CD4-positive, alpha-beta T cell (primary cell): ENCODE measurements around the gene NUDT17. TPM values are rescaled to one million over a fixed set of nuclear protein-coding genes. Genes with fewer than 3 reads are reported as not detected.
"Not testable (repeated sequence)": the region's sequence is repeated elsewhere in the genome, so short reads cannot be mapped to it uniquely, and the experiment has no call there.

ENCODE experiments used
- ATAC-seq: fragments of 200-7000 bp; cut with Tn5 transposase; one replicate; pipeline ENCODE4 v1.10.0; 2022; ENCODE audit warnings: mild to moderate bottlenecking; ENCODE audit not compliant: poor library complexity
- CTCF ChIA-PET: fragments of 350-600 bp; sonication (Branson Sonifier 250); formaldehyde crosslinking; loops from one replicate; lab custom pipeline; 2021; ENCODE audit warnings: antibody characterized with exemption, inconsistent platforms; lab: Charles Lee
- POLR2A ChIA-PET: fragments of 350-600 bp; sonication (Branson Sonifier 250); formaldehyde crosslinking; loops from one replicate; lab custom pipeline; 2021; ENCODE audit warnings: antibody characterized with exemption, inconsistent platforms; lab: Charles Lee
- DNase-seq, 14 experiments: peaks; one replicate each; pipeline ENCODE4 v3.0.0-alpha.2; 2013 to 2020; ENCODE audit warnings: mixed read lengths in 2 of 14
- H3K27ac ChIP-seq, 2 donors: one replicate each; pipeline versions ENCODE4 v1.5.1 to v1.7.0; 2013; ENCODE audit warnings: low read length in 2 of 2, low read depth in 1 of 2, mild to moderate bottlenecking in 1 of 2
- H3K27me3 ChIP-seq, 2 experiments: 1 replicate in 1 of 2; 2 replicates in 1 of 2; pipeline versions ENCODE4 v1.6.1 to v1.7.0; 2013; ENCODE audit warnings: low read length in 2 of 2, control low read depth in 1 of 2, mild to moderate bottlenecking in 1 of 2, moderate library complexity in 1 of 2; ENCODE audit not compliant: insufficient read depth in 2 of 2, control insufficient read depth in 1 of 2
- H3K36me3 ChIP-seq: one replicate; pipeline ENCODE4 v1.6.1; 2013; ENCODE audit warnings: low read length, control low read depth; ENCODE audit not compliant: insufficient read depth
- H3K4me1 ChIP-seq: one replicate; pipeline ENCODE4 v1.6.1; 2013; ENCODE audit warnings: low read length, control low read depth; ENCODE audit not compliant: insufficient read depth
- H3K4me3 ChIP-seq: one replicate; pipeline ENCODE4 v1.5.1; 2013; ENCODE audit warnings: mild to moderate bottlenecking, low read length, moderate library complexity
- H3K9me3 ChIP-seq, 2 experiments: 1 replicate in 1 of 2; 2 replicates in 1 of 2; pipeline versions ENCODE4 v1.6.1 to v1.7.0; 2013; ENCODE audit warnings: low read length in 2 of 2, mild to moderate bottlenecking in 2 of 2, control low read depth in 1 of 2, moderate library complexity in 1 of 2; ENCODE audit not compliant: control insufficient read depth in 1 of 2, insufficient read depth in 1 of 2
- H3K27ac Mint-ChIP-seq: one replicate; pipeline ENCODE4 v1.8.0; 2020; ENCODE audit warnings: mixed read lengths
- H3K27me3 Mint-ChIP-seq: one replicate; pipeline ENCODE4 v1.8.0; 2021; ENCODE audit warnings: mixed read lengths
- H3K36me3 Mint-ChIP-seq: one replicate; pipeline ENCODE4 v1.8.0; 2021; ENCODE audit warnings: low read depth, mixed read lengths
- H3K4me1 Mint-ChIP-seq: one replicate; pipeline ENCODE4 v1.8.0; 2021; ENCODE audit warnings: low read depth, mixed read lengths
- H3K4me3 Mint-ChIP-seq: one replicate; pipeline ENCODE4 v1.8.0; 2020; ENCODE audit warnings: mild to moderate bottlenecking, mixed read lengths
- H3K9me3 Mint-ChIP-seq: one replicate; pipeline ENCODE4 v1.8.0; 2020; ENCODE audit warnings: mixed read lengths
- CTCF ChIP-seq: fragments of 200-600 bp; IDR thresholded peaks from one replicate; pipeline ENCODE4 v1.8.0; 2022; ENCODE audit warnings: antibody characterized with exemption, mild to moderate bottlenecking
- intact Hi-C, 2 experiments: fragments of 100-400 bp; cut with DNase I in 1 of 2; cut with micrococcal nuclease in 1 of 2; formaldehyde crosslinking; loops; one replicate each; pipeline versions ENCODE4 v1.15.1 to v1.9.0; 2023 to 2025; cut with DNase I, micrococcal nuclease
- total RNA-seq, 174 experiments: library from RNA in 2 of 174; stranded (reverse) in 2 of 174; gene quantifications; one replicate each; pipeline ENCODE4 v1.2.3 and lab custom pipeline; 2021 to 2026

The NUDT17 gene
- total RNA-seq, 2 experiments from 2014 or later: 1.6 to 2.8 TPM

DNA sequence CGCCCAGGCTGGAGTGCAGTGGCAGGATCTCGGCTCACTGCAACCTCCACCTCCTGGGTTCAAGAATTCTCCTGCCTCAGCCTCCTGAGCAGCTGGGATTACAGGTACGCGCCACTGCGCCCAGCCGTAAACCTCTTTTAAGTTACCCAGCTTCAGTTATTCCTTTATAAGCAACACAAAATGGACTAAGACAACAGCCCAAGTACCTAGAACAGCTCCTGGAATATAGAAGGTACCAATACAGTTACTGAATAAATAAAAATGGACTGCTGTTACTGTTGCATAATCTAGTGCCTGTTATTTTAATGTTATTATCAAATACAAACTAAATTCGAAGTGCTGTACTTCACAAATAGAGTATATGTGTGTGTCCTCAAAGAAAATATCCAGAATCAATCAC is 38.6 kb upstream of the NUDT17 start:
- Mint-ChIP-seq H3K4me3 (no peak overlapping the region), H3K36me3 (no peaks in the 10 kb centered on the region), H3K4me1 (peaks cover 50% of the 10 kb centered on the region), H3K27me3 (no peaks in the 10 kb centered on the region), H3K9me3 (no peaks in the 10 kb centered on the region), H3K27ac (no peak overlapping the region)
- ATAC-seq (no peak), DNase-seq (no peak)
- CTCF ChIA-PET: no interaction called here
- Histone ChIP-seq H3K4me3 (no peak overlapping the region), H3K27me3 (no peaks in the 10 kb centered on the region), H3K9me3 (no peaks in the 10 kb centered on the region), H3K4me1 (no peaks in the 10 kb centered on the region), H3K36me3 (peaks cover 3% of the 10 kb centered on the region), H3K27ac (no peak overlapping the region)
- intact Hi-C loops: no loop called here
- POLR2A ChIA-PET: no interaction called here
- TF ChIP-seq CTCF: no peak

- H3K9me3 Mint-ChIP-seq, CTCF ChIA-PET, POLR2A ChIA-PET, H3K27me3 Mint-ChIP-seq, DNase-seq, H3K27ac ChIP-seq, H3K36me3 ChIP-seq, ATAC-seq, H3K4me3 ChIP-seq, H3K27me3 ChIP-seq, H3K9me3 ChIP-seq, H3K4me3 Mint-ChIP-seq, H3K27ac Mint-ChIP-seq, H3K4me1 ChIP-seq, H3K4me1 Mint-ChIP-seq, H3K36me3 Mint-ChIP-seq, intact Hi-C loops: not testable (repeated sequence)
These were observed 32.2 kb upstream of the NUDT17 start for GRCh38 chr1:145812977-145813810.

- H3K4me1 ChIP-seq, H3K9me3 ChIP-seq, H3K36me3 ChIP-seq, H3K27ac ChIP-seq, CTCF ChIA-PET, H3K4me3 Mint-ChIP-seq, H3K36me3 Mint-ChIP-seq, POLR2A ChIA-PET, H3K27ac Mint-ChIP-seq, intact Hi-C loops, H3K9me3 Mint-ChIP-seq, H3K4me1 Mint-ChIP-seq, H3K27me3 Mint-ChIP-seq, H3K4me3 ChIP-seq, H3K27me3 ChIP-seq: not testable (repeated sequence)
- DNase-seq: peak in 1 of 14 experiments; percentile 35
- peak; percentile 39 for ATAC-seq
These were observed 27.3 kb upstream of the NUDT17 start for GRCh38 chr1:145818095-145818494.

DNA sequence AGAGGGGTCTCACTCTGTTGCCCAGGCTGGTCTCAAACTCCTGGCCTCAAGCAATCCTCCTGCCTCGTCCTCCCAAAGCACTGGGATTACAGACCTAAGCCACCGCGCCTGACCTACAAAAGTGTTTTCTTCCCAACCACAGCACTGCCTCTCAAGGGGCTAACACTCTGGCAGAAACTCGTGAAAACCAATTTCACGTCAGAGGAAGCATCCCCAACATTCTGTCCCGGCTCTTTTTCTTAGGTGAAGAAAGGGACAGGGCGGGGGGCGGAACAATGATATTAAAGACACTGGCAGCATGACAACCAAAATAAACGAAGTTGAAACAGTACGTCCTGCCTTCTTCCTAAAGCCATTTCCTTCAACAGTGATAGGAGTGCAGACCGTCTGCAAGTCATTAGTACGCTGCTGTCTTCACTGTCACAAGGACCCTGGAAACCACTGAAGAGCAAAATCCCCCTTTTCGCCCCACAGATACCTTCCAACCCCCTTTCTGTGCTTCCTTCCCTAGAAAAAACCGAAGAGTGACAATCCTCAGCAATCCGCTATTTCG is 22.6 kb upstream of the NUDT17 start:
- H3K27me3 Mint-ChIP-seq, intact Hi-C loops: not testable (repeated sequence)

More for the DNA sequence above, 22.6 kb upstream of the NUDT17 start:
- H3K9me3 Mint-ChIP-seq, POLR2A ChIA-PET, H3K4me3 ChIP-seq, CTCF ChIA-PET, H3K27me3 ChIP-seq, ATAC-seq, H3K27ac ChIP-seq, H3K4me3 Mint-ChIP-seq, H3K9me3 ChIP-seq: not testable (repeated sequence)
- Mint-ChIP-seq H3K36me3 (peaks cover 40% of the 10 kb centered on the region), H3K4me1 (peaks cover 29% of the 10 kb centered on the region), H3K27ac (peak overlapping the region; percentile 91)
- H3K4me1 ChIP-seq: peaks cover 12% of the 10 kb centered on the region
- peak in 1 of 14 experiments; percentile 18 for DNase-seq
- peaks cover 20% of the 10 kb centered on the region for H3K36me3 ChIP-seq
